K562 (cell line): ENCODE results near the gene EFCAB5. TPM values are rescaled to one million over a fixed set of nuclear protein-coding genes. Genes with fewer than 3 reads are reported as not detected.

ENCODE experiments used
- ATAC-seq: fragments of 200-7000 bp; cut with Tn5 transposase; 3 replicates; pipeline ENCODE4 v1.9.1; 2020; ENCODE audit warnings: moderate library complexity
- BruUV-seq: library from RNA; stranded (reverse); fragments of 400-500 nt; replicated peaks from 2 replicates; lab custom pipeline; 2021; lab: Mats Ljungman, UMichigan
- CTCF ChIA-PET: fragments of 300-600 bp; formaldehyde crosslinking; extraction: SDS; loops from one replicate; lab custom pipeline; 2021; ENCODE audit warnings: low intra/inter-chr PET ratio; lab: Yijun Ruan, JAX
- POLR2A ChIA-PET: fragments of 300-600, 350-650 bp; sonication (Branson Sonifier 250); formaldehyde crosslinking; extraction: SDS; loops from one replicate; lab custom pipeline; 2021; ENCODE audit warnings: antibody characterized with exemption, inconsistent platforms; lab: Yijun Ruan, JAX
- DNase-seq, 4 experiments: peaks; one replicate each; pipeline versions ENCODE4 v3.0.0 to v3.0.0-alpha.2; 2011 to 2018; ENCODE audit warnings: low spot score in 3 of 4, mixed read lengths in 3 of 4; ENCODE audit errors: extremely low read depth in 1 of 4
- FAIRE-seq: peaks from 2 replicates; lab custom pipeline; 2011; peaks lifted over from hg19 to GRCh38; lab: Jason Lieb, UNC
- H2AFZ ChIP-seq: 2 replicates; pipeline ENCODE4 v1.6.0; 2011; ENCODE audit warnings: low read depth, low read length, control low read depth, inconsistent platforms
- H3K27ac ChIP-seq: fragments of 200-600 bp; 3 replicates; pipeline ENCODE4 v1.8.0; 2011; ENCODE audit warnings: low read depth, mild to moderate bottlenecking, control low read depth, inconsistent platforms, low read length, moderate library complexity, mixed read lengths; ENCODE audit errors: extremely low read depth
- H3K27me3 ChIP-seq, 2 experiments: fragments of 300-600 bp in 1 of 2; 2 replicates in 1 of 2; 3 replicates in 1 of 2; pipeline versions ENCODE4 v1.6.0 to v1.8.0; 2011; ENCODE audit warnings: inconsistent platforms in 2 of 2, low read length in 2 of 2, mild to moderate bottlenecking in 1 of 2, mixed read lengths in 1 of 2, moderate library complexity in 1 of 2; ENCODE audit not compliant: control insufficient read depth in 2 of 2, insufficient read depth in 2 of 2
- H3K36me3 ChIP-seq: fragments of 300-600 bp; 3 replicates; pipeline ENCODE4 v1.8.0; 2011; ENCODE audit warnings: mild to moderate bottlenecking, low read length, inconsistent platforms; ENCODE audit not compliant: control insufficient read depth, insufficient read depth
- H3K4me1 ChIP-seq, 2 experiments: fragments of 200-600 bp in 1 of 2; replicated peaks in 1 of 2; 2 replicates in 1 of 2; 3 replicates in 1 of 2; pipeline versions ENCODE4 v1.5.1 to v1.8.0; 2011; ENCODE audit warnings: inconsistent platforms in 2 of 2, low read length in 2 of 2, mild to moderate bottlenecking in 1 of 2, mixed read lengths in 1 of 2, moderate library complexity in 1 of 2; ENCODE audit not compliant: control insufficient read depth in 2 of 2, insufficient read depth in 2 of 2
- H3K4me2 ChIP-seq: 2 replicates; pipeline ENCODE4 v1.6.1; 2011; ENCODE audit warnings: low read length, control low read depth, inconsistent platforms, mixed read lengths; ENCODE audit not compliant: insufficient read depth
- H3K4me3 ChIP-seq: fragments of 200-600 bp; sonication (generic), shearing (Covaris generic); 2 replicates; pipeline ENCODE4 v1.5.1; 2016; ENCODE audit warnings: control low read depth, inconsistent platforms
- H3K79me2 ChIP-seq: fragments of 200-600 bp; 3 replicates; pipeline ENCODE4 v1.8.0; 2011; ENCODE audit warnings: low read length, inconsistent platforms; ENCODE audit not compliant: control insufficient read depth, insufficient read depth
- H3K9ac ChIP-seq, 2 experiments: 2 replicates each; pipeline versions ENCODE4 v1.6.0 to v1.6.1; 2011; ENCODE audit warnings: low read depth in 2 of 2, low read length in 2 of 2, control low read depth in 1 of 2, inconsistent platforms in 1 of 2, mild to moderate bottlenecking in 1 of 2, mixed read lengths in 1 of 2; ENCODE audit not compliant: insufficient read depth in 1 of 2
- H3K9me1 ChIP-seq: one replicate; pipeline ENCODE4 v1.6.0; 2011; ENCODE audit warnings: inconsistent platforms, mild to moderate bottlenecking, low read length, moderate library complexity; ENCODE audit not compliant: control insufficient read depth, insufficient read depth
- H3K9me3 ChIP-seq: replicated peaks from 2 replicates; pipeline ENCODE4 v1.5.1; 2011; ENCODE audit warnings: low read depth, low read length, inconsistent platforms; ENCODE audit not compliant: control insufficient read depth, insufficient read depth
- H4K20me1 ChIP-seq: replicated peaks from 2 replicates; pipeline ENCODE4 v1.6.1; 2011; ENCODE audit warnings: low read length, inconsistent platforms, mixed read lengths; ENCODE audit not compliant: control insufficient read depth, insufficient read depth
- CREM ChIP-seq: IDR thresholded peaks from 2 replicates; pipeline ENCODE4 v1.6.1; 2014; ENCODE audit warnings: antibody characterized with exemption, low read depth
- GABPA ChIP-seq: fragments of 200-800 bp; sonication (Bioruptor generic); conservative IDR thresholded peaks from 2 replicates; pipeline ENCODE4 v1.6.1; 2016; ENCODE audit warnings: low read depth, missing genetic modification characterization, missing compliant biosample characterization
- KLF13 ChIP-seq: fragments of 450-650 bp; IDR thresholded peaks from 2 replicates; pipeline ENCODE4 v1.6.1; 2016; ENCODE audit warnings: missing genetic modification characterization, low read depth, mild to moderate bottlenecking, missing compliant biosample characterization, moderate library complexity, borderline replicate concordance
- PRPF4 ChIP-seq: fragments of 200-400 bp; formaldehyde crosslinking; IDR thresholded peaks from one replicate; pipeline ENCODE4 v1.6.1; 2017; ENCODE audit warnings: low read length, low read depth, mild to moderate bottlenecking; ENCODE audit not compliant: insufficient read depth, poor library complexity, severe bottlenecking
- RBM14 ChIP-seq: fragments of 200-400 bp; formaldehyde crosslinking; IDR thresholded peaks from 2 replicates; pipeline ENCODE4 v1.6.1; 2018; ENCODE audit warnings: low read depth, mild to moderate bottlenecking, low read length, moderate library complexity, borderline replicate concordance; ENCODE audit not compliant: insufficient read depth
- SIX5 ChIP-seq, 2 experiments: IDR thresholded peaks; 2 replicates each; pipeline ENCODE4 v1.6.1; 2011; ENCODE audit warnings: low read length in 2 of 2, borderline replicate concordance in 1 of 2, low read depth in 1 of 2, mild to moderate bottlenecking in 1 of 2, moderate library complexity in 1 of 2; ENCODE audit not compliant: insufficient read depth in 1 of 2
- SMARCE1 ChIP-seq: fragments of 450-650 bp; IDR thresholded peaks from 2 replicates; pipeline ENCODE4 v1.7.1; 2016; ENCODE audit warnings: mild to moderate bottlenecking
- ZBTB1 ChIP-seq: sonication (generic); formaldehyde crosslinking; IDR thresholded peaks from 2 replicates; pipeline ENCODE4 v1.8.1; 2023; ENCODE audit warnings: missing genetic modification reagents, low read depth, mild to moderate bottlenecking, borderline replicate concordance
- ZFPM2 ChIP-seq: fragments of 250-450 bp; sonication (Bioruptor Pico); IDR thresholded peaks from 2 replicates; pipeline ENCODE4 v1.5.1; 2022; ENCODE audit warnings: mild to moderate bottlenecking
- ZNF133 ChIP-seq: fragments of 250-450 bp; sonication (Bioruptor Pico); IDR thresholded peaks from 2 replicates; pipeline ENCODE4 v1.4.0; 2020; ENCODE audit warnings: mild to moderate bottlenecking
- WGBS: fragments of 100-300 bp; shearing (Covaris generic); methylation state at CpG from one replicate; pipeline ENCODE4 v1.1.6; 2016; ENCODE audit warnings: low coverage, mixed read lengths; ENCODE audit not compliant: insufficient coverage; ENCODE audit errors: missing lambda C conversion rate; 5-methylcytosine and 5-hydroxymethylcytosine counted together
- in situ Hi-C: fragments of 300-500 bp; cut with MboI; formaldehyde crosslinking; loops from 4 replicates; pipeline ENCODE4 v1.15.0; 2018; ENCODE audit warnings: inconsistent platforms, mixed read lengths
- intact Hi-C: fragments of 100-400 bp; cut with micrococcal nuclease; formaldehyde crosslinking; loops from 2 replicates; pipeline ENCODE4 v1.14.2; 2022
- polyA plus RNA-seq, 8 experiments: library from polyadenylated mRNA; depleted of rRNA in 4 of 8; stranded (reverse) in 5 of 8; unstranded in 3 of 8; fragments of >200 nt; fragmentation: Nextera tagmentation in 2 of 8; fragmentation: Illumina TruSeq in 1 of 8; extraction: Ambion mirVana in 2 of 8; extraction: Trizol in 1 of 8; gene quantifications; 2 replicates each; pipeline versions ENCODE4 v1.2.1 to v1.2.3, GENCODE V29; 2011 to 2014; ENCODE audit warnings: inconsistent platforms in 1 of 8, missing spikeins in 1 of 8
- total RNA-seq, 7 experiments: library from RNA; depleted of rRNA in 6 of 7; stranded (reverse); fragments of >200 nt in 6 of 7; fragmentation: Illumina TruSeq in 2 of 7; extraction: Trizol in 2 of 7; gene quantifications; 2 replicates each; pipeline versions ENCODE4 v1.2.1 to v1.2.3, GENCODE V29; 2011 to 2021; ENCODE audit warnings: low replicate concordance in 1 of 7
- TF ChIP-seq, protein P1 (sequence below), 2 experiments: fragments of 200-800 bp in 1 of 2; sonication (Bioruptor generic) in 1 of 2; sonication (generic) in 1 of 2; formaldehyde crosslinking in 1 of 2; IDR thresholded peaks in 1 of 2; conservative IDR thresholded peaks in 1 of 2; 2 replicates each; pipeline versions ENCODE4 v1.5.0 to v1.6.1; 2016 to 2020; ENCODE audit warnings: missing compliant biosample characterization in 1 of 2, missing genetic modification characterization in 1 of 2, missing genetic modification reagents in 1 of 2
- TF ChIP-seq, protein P2 (sequence below): fragments of 250-450 bp; sonication (Bioruptor Pico); IDR thresholded peaks from 2 replicates; pipeline ENCODE4 v1.5.0; 2022; ENCODE audit warnings: mild to moderate bottlenecking
- TF ChIP-seq, protein P3 (sequence below): sonication (generic); formaldehyde crosslinking; IDR thresholded peaks from 2 replicates; pipeline ENCODE4 v1.8.0; 2022; ENCODE audit warnings: missing genetic modification reagents, mild to moderate bottlenecking, borderline replicate concordance
- TF ChIP-seq, protein P4 (sequence below): fragments of 450-650 bp; formaldehyde crosslinking; IDR thresholded peaks from 2 replicates; pipeline ENCODE4 v1.4.0; 2020; ENCODE audit warnings: mild to moderate bottlenecking, mixed read lengths

The EFCAB5 gene
- total and polyA plus RNA-seq, 9 of the 15 experiments (the other 6 are each of a cell fraction or from before 2014, with no cell fraction given), result 0.06 to 0.11 TPM; not detected in 7

DNA sequence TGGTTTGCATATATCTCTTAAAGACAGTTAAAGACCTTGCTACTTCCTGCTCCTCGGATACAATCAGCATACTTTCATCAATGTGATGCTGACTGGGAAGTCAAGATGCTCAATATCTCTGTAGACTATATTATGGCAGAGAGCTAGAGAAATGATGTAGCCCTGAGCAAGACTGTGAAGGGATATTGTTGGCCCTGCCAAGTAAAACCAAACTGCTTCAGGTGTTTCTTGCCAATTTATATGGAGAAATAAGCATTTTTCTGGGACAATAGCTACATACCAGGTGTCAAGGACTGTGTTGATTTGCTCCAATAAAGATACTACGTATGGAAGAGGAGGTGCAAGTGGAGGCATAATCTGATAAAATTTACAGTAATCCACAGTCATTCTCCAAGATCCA, 4.7 kb upstream of the EFCAB5 start:
- intact Hi-C loops, result no loop called here
- POLR2A ChIA-PET, result no interaction called here
- WGBS, result 0% methylated on average over 2 of the region's 2 CpGs
- TF ChIP-seq ZFPM2 (no peak), KLF13 (tag) (no peak), ZBTB1 (CRISPR knock-in tag) (no peak), PRPF4 (no peak), SMARCE1 (no peak), RBM14 (no peak), ZNF133 (CRISPR knock-in tag) (no peak), SIX5 (IDR thresholded peaks at IDR 0.05; ENCODE audit: borderline replicate concordance in 1 of 2, insufficient read depth in 1 of 2, low read depth in 1 of 2, low read length in 2 of 2) (no peak), GABPA (tag) (no peak), CREM (no peak)
- TF ChIP-seq, protein P1, sequence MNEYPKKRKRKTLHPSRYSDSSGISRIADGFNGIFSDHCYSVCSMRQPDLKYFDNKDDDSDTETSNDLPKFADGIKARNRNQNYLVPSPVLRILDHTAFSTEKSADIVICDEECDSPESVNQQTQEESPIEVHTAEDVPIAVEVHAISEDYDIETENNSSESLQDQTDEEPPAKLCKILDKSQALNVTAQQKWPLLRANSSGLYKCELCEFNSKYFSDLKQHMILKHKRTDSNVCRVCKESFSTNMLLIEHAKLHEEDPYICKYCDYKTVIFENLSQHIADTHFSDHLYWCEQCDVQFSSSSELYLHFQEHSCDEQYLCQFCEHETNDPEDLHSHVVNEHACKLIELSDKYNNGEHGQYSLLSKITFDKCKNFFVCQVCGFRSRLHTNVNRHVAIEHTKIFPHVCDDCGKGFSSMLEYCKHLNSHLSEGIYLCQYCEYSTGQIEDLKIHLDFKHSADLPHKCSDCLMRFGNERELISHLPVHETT (CRISPR knock-in tag; conservative IDR thresholded peaks at IDR 0.05 in 1 of 2, IDR thresholded peaks at IDR 0.05 in 1 of 2), result no peak
- TF ChIP-seq, protein P2, sequence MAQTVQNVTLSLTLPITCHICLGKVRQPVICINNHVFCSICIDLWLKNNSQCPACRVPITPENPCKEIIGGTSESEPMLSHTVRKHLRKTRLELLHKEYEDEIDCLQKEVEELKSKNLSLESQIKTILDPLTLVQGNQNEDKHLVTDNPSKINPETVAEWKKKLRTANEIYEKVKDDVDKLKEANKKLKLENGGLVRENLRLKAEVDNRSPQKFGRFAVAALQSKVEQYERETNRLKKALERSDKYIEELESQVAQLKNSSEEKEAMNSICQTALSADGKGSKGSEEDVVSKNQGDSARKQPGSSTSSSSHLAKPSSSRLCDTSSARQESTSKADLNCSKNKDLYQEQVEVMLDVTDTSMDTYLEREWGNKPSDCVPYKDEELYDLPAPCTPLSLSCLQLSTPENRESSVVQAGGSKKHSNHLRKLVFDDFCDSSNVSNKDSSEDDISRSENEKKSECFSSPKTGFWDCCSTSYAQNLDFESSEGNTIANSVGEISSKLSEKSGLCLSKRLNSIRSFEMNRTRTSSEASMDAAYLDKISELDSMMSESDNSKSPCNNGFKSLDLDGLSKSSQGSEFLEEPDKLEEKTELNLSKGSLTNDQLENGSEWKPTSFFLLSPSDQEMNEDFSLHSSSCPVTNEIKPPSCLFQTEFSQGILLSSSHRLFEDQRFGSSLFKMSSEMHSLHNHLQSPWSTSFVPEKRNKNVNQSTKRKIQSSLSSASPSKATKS (CRISPR knock-in tag), result no peak
- TF ChIP-seq, protein P3, sequence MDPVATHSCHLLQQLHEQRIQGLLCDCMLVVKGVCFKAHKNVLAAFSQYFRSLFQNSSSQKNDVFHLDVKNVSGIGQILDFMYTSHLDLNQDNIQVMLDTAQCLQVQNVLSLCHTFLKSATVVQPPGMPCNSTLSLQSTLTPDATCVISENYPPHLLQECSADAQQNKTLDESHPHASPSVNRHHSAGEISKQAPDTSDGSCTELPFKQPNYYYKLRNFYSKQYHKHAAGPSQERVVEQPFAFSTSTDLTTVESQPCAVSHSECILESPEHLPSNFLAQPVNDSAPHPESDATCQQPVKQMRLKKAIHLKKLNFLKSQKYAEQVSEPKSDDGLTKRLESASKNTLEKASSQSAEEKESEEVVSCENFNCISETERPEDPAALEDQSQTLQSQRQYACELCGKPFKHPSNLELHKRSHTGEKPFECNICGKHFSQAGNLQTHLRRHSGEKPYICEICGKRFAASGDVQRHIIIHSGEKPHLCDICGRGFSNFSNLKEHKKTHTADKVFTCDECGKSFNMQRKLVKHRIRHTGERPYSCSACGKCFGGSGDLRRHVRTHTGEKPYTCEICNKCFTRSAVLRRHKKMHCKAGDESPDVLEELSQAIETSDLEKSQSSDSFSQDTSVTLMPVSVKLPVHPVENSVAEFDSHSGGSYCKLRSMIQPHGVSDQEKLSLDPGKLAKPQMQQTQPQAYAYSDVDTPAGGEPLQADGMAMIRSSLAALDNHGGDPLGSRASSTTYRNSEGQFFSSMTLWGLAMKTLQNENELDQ (CRISPR knock-in tag), result no peak
- TF ChIP-seq, protein P4, sequence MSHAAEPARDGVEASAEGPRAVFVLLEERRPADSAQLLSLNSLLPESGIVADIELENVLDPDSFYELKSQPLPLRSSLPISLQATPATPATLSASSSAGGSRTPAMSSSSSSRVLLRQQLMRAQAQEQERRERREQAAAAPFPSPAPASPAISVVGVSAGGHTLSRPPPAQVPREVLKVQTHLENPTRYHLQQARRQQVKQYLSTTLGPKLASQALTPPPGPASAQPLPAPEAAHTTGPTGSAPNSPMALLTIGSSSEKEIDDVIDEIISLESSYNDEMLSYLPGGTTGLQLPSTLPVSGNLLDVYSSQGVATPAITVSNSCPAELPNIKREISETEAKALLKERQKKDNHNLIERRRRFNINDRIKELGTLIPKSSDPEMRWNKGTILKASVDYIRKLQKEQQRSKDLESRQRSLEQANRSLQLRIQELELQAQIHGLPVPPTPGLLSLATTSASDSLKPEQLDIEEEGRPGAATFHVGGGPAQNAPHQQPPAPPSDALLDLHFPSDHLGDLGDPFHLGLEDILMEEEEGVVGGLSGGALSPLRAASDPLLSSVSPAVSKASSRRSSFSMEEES (CRISPR knock-in tag), result no peak

More for the DNA sequence above, 4.7 kb upstream of the EFCAB5 start:
- CTCF ChIA-PET, result no interaction called here
- ATAC-seq, result no peak
- Histone ChIP-seq H3K27ac (no peak overlapping the region), H3K79me2 (no peaks in the 10 kb centered on the region), H3K4me2 (no peak overlapping the region), H3K4me1 (no peaks in the 10 kb centered on the region), H3K4me3 (no peak overlapping the region), H3K27me3 (peaks cover 0 to 4% of the 10 kb centered on the region in 2 experiments; a peak in 2 of 5 replicates), H3K36me3 (no peaks in the 10 kb centered on the region), H3K9me3 (no peaks in the 10 kb centered on the region), H3K9ac (no peak overlapping the region), H2AFZ (no peak overlapping the region), H4K20me1 (no peaks in the 10 kb centered on the region), H3K9me1 (no peaks in the 10 kb centered on the region)
- no peak for FAIRE-seq
- in situ Hi-C loops, result no loop called here
- no TSS peak for BruUV-seq
- no peak for DNase-seq
